ENCODE measurements around the gene ATF5. TPM values are rescaled to one million over a fixed set of nuclear protein-coding genes. Genes with fewer than 3 reads are reported as not detected.
A peak's percentile ranks its signal among the peaks of the same experiment; 100 is the strongest.

ATF5 gene
- total and polyA plus RNA-seq, 7 experiments from 2014 or later: 1.6 to 16.1 (median 7.1) TPM

DNA sequence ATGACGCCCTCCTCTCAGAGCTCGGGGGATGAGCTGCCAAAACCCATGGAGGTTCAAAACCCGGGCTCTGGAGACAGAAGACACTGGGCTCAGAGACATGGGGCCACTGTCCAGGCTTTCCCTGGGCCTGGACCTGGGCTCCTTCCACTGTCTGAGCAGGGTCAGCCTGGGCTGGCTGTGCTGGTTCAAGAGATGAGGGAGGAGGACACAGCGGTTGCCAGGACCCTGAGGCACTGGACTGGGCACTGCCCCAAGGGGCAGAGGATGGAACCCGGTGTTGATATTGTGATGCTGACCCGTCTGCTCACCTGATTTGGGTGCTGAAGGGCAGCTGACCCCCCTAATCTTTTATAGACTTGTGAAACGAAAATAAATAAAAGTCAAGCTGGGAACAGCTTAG is 46.0 kb downstream of the ATF5 start:
- Mint-ChIP-seq H3K4me3 (no peak overlapping the region), H3K4me1 (peaks cover 0 to 9% (median 5%) of the 10 kb centered on the region in 7 donors), H3K27ac (peak overlapping the region in 1 of 9 donors; percentile 3), H3K27me3 (no peaks in the 10 kb centered on the region), H3K9me3 (peaks cover 0 to 2% (median 0%) of the 10 kb centered on the region in 11 donors), H3K36me3 (peaks cover 2 to 33% (median 7%) of the 10 kb centered on the region in 5 donors)
- Histone ChIP-seq H3K4me3 (ENCODE audit: low read length) (no peak overlapping the region), H3K4me1 (ENCODE audit: control insufficient read depth in 2 of 2, insufficient read depth in 2 of 2, low read length in 2 of 2) (no peaks in the 10 kb centered on the region), H3K36me3 (ENCODE audit: control insufficient read depth in 2 of 3, insufficient read depth in 3 of 3, low read length in 3 of 3) (peaks cover 6 to 49% (median 7%) of the 10 kb centered on the region in 3 experiments), H3K27me3 (ENCODE audit: control insufficient read depth in 2 of 2, insufficient read depth in 2 of 2, low read length in 2 of 2) (no peaks in the 10 kb centered on the region), H3K27ac (ENCODE audit: low read depth, low read length) (no peak overlapping the region), H3K9me3 (ENCODE audit: control insufficient read depth in 2 of 3, low read length in 3 of 3) (no peaks in the 10 kb centered on the region)
- CTCF ChIA-PET: no interaction called here
- ATAC-seq: no peak
- intact Hi-C loops (cut with micrococcal nuclease): no loop called here
- DNase-seq: no peak
- POLR2A ChIA-PET: no interaction called here

DNA sequence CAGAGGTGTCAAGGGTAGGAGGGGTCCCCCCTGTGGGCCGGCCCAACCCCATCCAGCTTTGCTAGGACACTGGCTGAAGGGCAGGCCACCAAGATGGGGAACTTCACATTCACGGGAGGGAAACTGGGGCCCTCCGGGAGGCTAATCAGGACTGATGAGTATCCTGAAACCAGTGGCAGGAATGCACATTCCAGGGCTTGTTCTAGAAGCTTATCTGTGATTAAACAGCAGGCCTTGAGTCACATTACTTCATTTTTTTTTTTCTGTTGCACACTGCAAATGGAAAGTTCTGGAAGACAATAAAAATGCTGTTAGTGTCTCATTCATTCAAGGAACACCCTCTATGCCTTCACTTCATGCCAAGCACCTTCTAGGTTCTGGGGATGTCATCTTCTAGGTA is 47.5 kb downstream of the ATF5 start:
- DNase-seq (no peak), ATAC-seq (no peak)
- ChIA-PET CTCF (no interaction called here), POLR2A (no interaction called here)
- Mint-ChIP-seq H3K4me1 (peaks cover 0 to 9% (median 5%) of the 10 kb centered on the region in 7 donors), H3K27me3 (no peaks in the 10 kb centered on the region), H3K4me3 (no peak overlapping the region), H3K27ac (peak overlapping the region in 1 of 9 donors; percentile 22), H3K9me3 (peaks cover 0 to 2% (median 0%) of the 10 kb centered on the region in 11 donors), H3K36me3 (peaks cover 4 to 42% (median 7%) of the 10 kb centered on the region in 5 donors)
- Histone ChIP-seq H3K27ac (ENCODE audit: low read depth, low read length) (no peak overlapping the region), H3K27me3 (ENCODE audit: control insufficient read depth in 2 of 2, insufficient read depth in 2 of 2, low read length in 2 of 2) (no peaks in the 10 kb centered on the region), H3K9me3 (ENCODE audit: control insufficient read depth in 2 of 3, low read length in 3 of 3) (no peaks in the 10 kb centered on the region), H3K36me3 (ENCODE audit: control insufficient read depth in 2 of 3, insufficient read depth in 3 of 3, low read length in 3 of 3) (peaks cover 6 to 50% (median 7%) of the 10 kb centered on the region in 3 experiments), H3K4me1 (ENCODE audit: control insufficient read depth in 2 of 2, insufficient read depth in 2 of 2, low read length in 2 of 2) (no peaks in the 10 kb centered on the region), H3K4me3 (ENCODE audit: low read length) (no peak overlapping the region)
- intact Hi-C loops (cut with micrococcal nuclease): no loop called here

GRCh38 chr19:49977076-49977475 is 48.1 kb downstream of the ATF5 start:
- ATAC-seq (no peak), DNase-seq (no peak)
- no peaks in the 10 kb centered on the region for H3K27me3 ChIP-seq (ENCODE audit: control insufficient read depth in 2 of 2, insufficient read depth in 2 of 2, low read length in 2 of 2)
- H3K9me3 ChIP-seq (ENCODE audit: control insufficient read depth in 2 of 3, low read length in 3 of 3): no peaks in the 10 kb centered on the region
- H3K4me3 ChIP-seq (ENCODE audit: low read length): no peak overlapping the region
- Mint-ChIP-seq H3K27ac (peak overlapping the region in 1 of 9 donors; percentile 22), H3K27me3 (no peaks in the 10 kb centered on the region), H3K4me3 (no peak overlapping the region), H3K36me3 (peaks cover 5 to 46% (median 8%) of the 10 kb centered on the region in 5 donors), H3K9me3 (peaks cover 0 to 2% (median 0%) of the 10 kb centered on the region in 11 donors), H3K4me1 (peaks cover 0 to 9% (median 5%) of the 10 kb centered on the region in 7 donors)
- CTCF ChIA-PET: interaction anchor here (1.0 kb wide), 1 partner anchor 38 kb away, joined by 6 read pairs; no protein-coding TSS in a partner anchor
- no peak overlapping the region for H3K27ac ChIP-seq (ENCODE audit: low read depth, low read length)
- POLR2A ChIA-PET: no interaction called here
- H3K4me1 ChIP-seq (ENCODE audit: control insufficient read depth in 2 of 2, insufficient read depth in 2 of 2, low read length in 2 of 2): no peaks in the 10 kb centered on the region
- peaks cover 6 to 56% (median 7%) of the 10 kb centered on the region in 3 experiments for H3K36me3 ChIP-seq (ENCODE audit: control insufficient read depth in 2 of 3, insufficient read depth in 3 of 3, low read length in 3 of 3)
- intact Hi-C loops (cut with micrococcal nuclease): no loop called here

DNA sequence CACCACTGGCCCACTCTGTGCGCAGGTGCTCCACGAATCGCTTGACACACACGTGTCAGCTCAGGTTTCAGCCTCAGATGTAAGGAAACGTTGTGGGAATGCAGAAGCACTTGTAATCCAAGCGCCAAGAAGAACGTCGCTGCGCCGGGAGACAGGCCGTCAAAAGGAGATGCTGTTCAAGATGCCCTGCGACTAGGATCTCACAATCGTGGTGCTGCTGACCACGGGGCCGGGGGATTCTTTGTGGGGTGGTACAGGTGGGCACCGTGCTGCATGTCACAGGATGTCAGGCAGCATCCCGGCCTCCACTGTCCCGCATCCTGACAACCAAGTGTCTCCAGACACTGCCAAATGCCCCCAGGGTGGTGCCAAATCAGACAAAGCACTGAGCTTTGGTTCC is 48.9 kb downstream of the ATF5 start:
- H3K4me3 Mint-ChIP-seq: no peak overlapping the region
- intact Hi-C loops (cut with micrococcal nuclease): no loop called here
- peaks cover 0 to 2% (median 0%) of the 10 kb centered on the region in 11 donors for H3K9me3 Mint-ChIP-seq
- Histone ChIP-seq H3K36me3 (ENCODE audit: control insufficient read depth in 2 of 3, insufficient read depth in 3 of 3, low read length in 3 of 3) (peaks cover 6 to 58% (median 7%) of the 10 kb centered on the region in 3 experiments), H3K9me3 (ENCODE audit: control insufficient read depth in 2 of 3, low read length in 3 of 3) (no peaks in the 10 kb centered on the region), H3K27me3 (ENCODE audit: control insufficient read depth in 2 of 2, insufficient read depth in 2 of 2, low read length in 2 of 2) (no peaks in the 10 kb centered on the region), H3K4me1 (ENCODE audit: control insufficient read depth in 2 of 2, insufficient read depth in 2 of 2, low read length in 2 of 2) (no peaks in the 10 kb centered on the region), H3K27ac (ENCODE audit: low read depth, low read length) (no peak overlapping the region), H3K4me3 (ENCODE audit: low read length) (no peak overlapping the region)
- no peak overlapping the region for H3K27ac Mint-ChIP-seq
- ChIA-PET POLR2A (no interaction called here), CTCF (interaction anchor here (1.0 kb wide), 1 partner anchor 39 kb away, joined by 6 read pairs; no protein-coding TSS in a partner anchor)
- H3K27me3 Mint-ChIP-seq: no peaks in the 10 kb centered on the region
- peaks cover 5 to 46% (median 8%) of the 10 kb centered on the region in 5 donors for H3K36me3 Mint-ChIP-seq
- peaks cover 0 to 9% (median 5%) of the 10 kb centered on the region in 7 donors for H3K4me1 Mint-ChIP-seq
- DNase-seq (no peak), ATAC-seq (no peak)

DNA sequence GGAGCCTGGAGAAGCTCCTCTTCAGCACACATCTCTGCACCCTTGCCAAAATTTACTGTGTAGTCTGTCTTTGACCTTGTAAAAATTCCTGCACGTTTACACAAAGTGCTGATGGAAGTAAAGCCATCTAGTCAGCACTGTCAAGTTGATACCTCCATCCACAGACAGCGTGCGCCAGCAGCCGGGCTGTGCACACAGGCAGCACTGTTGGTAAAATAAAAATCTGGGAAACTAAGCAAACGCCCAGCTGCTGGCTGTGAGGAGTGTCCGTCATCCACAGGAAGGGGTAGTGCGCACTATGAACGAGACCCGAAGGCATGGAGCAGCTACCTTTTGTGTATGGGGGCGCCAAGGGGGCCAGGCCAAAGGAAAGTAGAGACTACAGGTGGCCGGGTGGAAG is 49.3 kb downstream of the ATF5 start:
- ChIA-PET CTCF (no interaction called here), POLR2A (interaction anchor here (0.6 kb wide), 1 partner anchor 159 kb away, joined by 3 read pairs; no protein-coding TSS in a partner anchor)
- Mint-ChIP-seq H3K36me3 (peaks cover 5 to 45% (median 8%) of the 10 kb centered on the region in 5 donors), H3K4me1 (peaks cover 0 to 5% (median 2%) of the 10 kb centered on the region in 7 donors), H3K9me3 (peaks cover 0 to 2% (median 0%) of the 10 kb centered on the region in 11 donors), H3K27me3 (no peaks in the 10 kb centered on the region), H3K27ac (no peak overlapping the region), H3K4me3 (no peak overlapping the region)
- Histone ChIP-seq H3K27ac (ENCODE audit: low read depth, low read length) (no peak overlapping the region), H3K4me1 (ENCODE audit: control insufficient read depth in 2 of 2, insufficient read depth in 2 of 2, low read length in 2 of 2) (no peaks in the 10 kb centered on the region), H3K36me3 (ENCODE audit: control insufficient read depth in 2 of 3, insufficient read depth in 3 of 3, low read length in 3 of 3) (peaks cover 6 to 55% (median 7%) of the 10 kb centered on the region in 3 experiments), H3K27me3 (ENCODE audit: control insufficient read depth in 2 of 2, insufficient read depth in 2 of 2, low read length in 2 of 2) (no peaks in the 10 kb centered on the region), H3K4me3 (ENCODE audit: low read length) (no peak overlapping the region), H3K9me3 (ENCODE audit: control insufficient read depth in 2 of 3, low read length in 3 of 3) (no peaks in the 10 kb centered on the region)
- DNase-seq (no peak), ATAC-seq (no peak)
- intact Hi-C loops (cut with micrococcal nuclease): no loop called here

- Histone ChIP-seq H3K27ac (ENCODE audit: low read depth, low read length) (no peak overlapping the region), H3K9me3 (ENCODE audit: control insufficient read depth in 2 of 3, low read length in 3 of 3) (no peaks in the 10 kb centered on the region), H3K27me3 (ENCODE audit: control insufficient read depth in 2 of 2, insufficient read depth in 2 of 2, low read length in 2 of 2) (no peaks in the 10 kb centered on the region), H3K4me3 (ENCODE audit: low read length) (no peak overlapping the region), H3K36me3 (ENCODE audit: control insufficient read depth in 2 of 3, insufficient read depth in 3 of 3, low read length in 3 of 3) (peaks cover 0 to 52% (median 3%) of the 10 kb centered on the region in 3 experiments), H3K4me1 (ENCODE audit: control insufficient read depth in 2 of 2, insufficient read depth in 2 of 2, low read length in 2 of 2) (no peaks in the 10 kb centered on the region)
- DNase-seq: no peak
- POLR2A ChIA-PET: interaction anchor here (0.6 kb wide), 1 partner anchor 1025 kb away, joined by 5 read pairs; no protein-coding TSS in a partner anchor
- no peak for ATAC-seq
- CTCF ChIA-PET: no interaction called here
- H3K4me3 Mint-ChIP-seq: no peak overlapping the region
- intact Hi-C loops (cut with micrococcal nuclease): loop anchor here in 1 of 2 donors (10.0 kb wide), 1 partner anchor 117 kb away; the partner anchor contains the start of gene PNKP
- peaks cover 0 to 7% (median 0%) of the 10 kb centered on the region in 7 donors for H3K4me1 Mint-ChIP-seq
- H3K36me3 Mint-ChIP-seq: peaks cover 8 to 43% (median 16%) of the 10 kb centered on the region in 5 donors
- H3K9me3 Mint-ChIP-seq: peaks cover 0 to 3% (median 0%) of the 10 kb centered on the region in 11 donors
- no peak overlapping the region for H3K27ac Mint-ChIP-seq
- no peaks in the 10 kb centered on the region for H3K27me3 Mint-ChIP-seq
These were observed 52.9 kb downstream of the ATF5 start for GRCh38 chr19:49981603-49982593.

All from naive thymus-derived CD4-positive, alpha-beta T cell (primary cell).